HG03520 (cell line): ENCODE measurements around the gene NSMCE1.

Source experiments
- ATAC-seq: cut with Tn5 transposase; IDR thresholded peaks from one replicate; pipeline ENCODE4 v1.9.1; 2021; ENCODE audit warnings: mild to moderate bottlenecking, moderate library complexity; ENCODE audit not compliant: unreplicated experiment

NSMCE1 gene

GRCh38 chr16:27245276-27246172 lies 23.0 kb downstream of the NSMCE1 start:
- ATAC-seq, result no peak

- ATAC-seq, result no peak
These were observed 24.2 kb downstream of the NSMCE1 start for GRCh38 chr16:27244363-27244755.

GRCh38 chr16:27243725-27244362 lies 24.7 kb downstream of the NSMCE1 start:
- no peak for ATAC-seq

GRCh38 chr16:27242868-27243590 lies 25.5 kb downstream of the NSMCE1 start:
- ATAC-seq, result no peak

DNA sequence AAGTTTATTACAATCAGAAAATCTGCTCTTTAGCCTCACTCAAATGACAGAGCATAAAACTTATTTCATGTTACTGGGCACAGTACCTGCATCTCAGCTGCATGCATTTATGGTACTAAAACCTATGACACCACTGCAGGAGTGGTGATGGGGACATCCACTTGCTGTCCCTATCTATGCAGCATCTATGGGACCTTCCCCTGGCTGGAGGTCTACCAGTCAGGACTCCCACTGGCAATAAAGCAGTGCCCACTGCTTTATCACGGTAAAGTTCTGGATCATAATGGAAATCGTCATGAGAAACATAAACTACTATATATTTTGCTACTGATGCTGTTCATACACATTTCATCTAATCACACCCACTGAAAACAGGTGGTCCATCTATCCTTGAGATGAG lies 26.2 kb downstream of the NSMCE1 start:
- no peak for ATAC-seq

GRCh38 chr16:27241658-27242057 lies 26.9 kb downstream of the NSMCE1 start:
- no peak for ATAC-seq

DNA sequence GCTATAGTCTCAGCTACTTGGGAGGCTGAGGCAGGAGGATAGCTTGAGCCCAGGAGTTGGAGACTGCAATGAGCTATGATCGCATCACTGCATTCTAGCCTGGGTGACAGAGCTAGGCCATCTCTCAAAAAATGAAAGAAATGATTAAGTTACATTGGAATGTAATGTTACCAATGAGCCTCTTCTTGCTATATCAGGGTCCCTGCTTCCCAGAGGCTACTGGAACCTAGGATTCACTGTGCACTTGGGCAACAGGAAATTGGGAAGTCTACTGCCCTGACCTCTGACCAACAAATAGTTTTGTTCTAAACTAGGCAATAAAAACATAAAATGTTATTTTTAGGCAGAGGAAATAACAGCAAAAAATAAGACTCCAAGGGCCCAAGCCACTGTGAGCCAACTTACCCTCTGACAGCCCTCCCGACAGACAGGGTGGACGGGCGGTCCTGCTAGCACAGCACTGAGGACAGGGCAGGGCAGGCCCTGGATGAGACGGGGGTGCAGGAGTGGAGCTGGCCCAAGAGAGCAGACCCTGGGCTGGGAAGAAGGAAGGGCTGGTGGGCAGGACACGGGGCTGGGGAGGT lies 27.5 kb downstream of the NSMCE1 start:
- no peak for ATAC-seq

- ATAC-seq, result no peak
These were observed 28.5 kb downstream of the NSMCE1 start for GRCh38 chr16:27239906-27240655.

- no peak for ATAC-seq
These were observed 29.5 kb downstream of the NSMCE1 start for GRCh38 chr16:27239026-27239425.

- no peak for ATAC-seq
These were observed 30.0 kb downstream of the NSMCE1 start for GRCh38 chr16:27238591-27238990.

GRCh38 chr16:27238016-27238587 lies 30.5 kb downstream of the NSMCE1 start:
- peak; percentile 2 for ATAC-seq

- ATAC-seq, result peak; percentile 68
These were observed 31.2 kb downstream of the NSMCE1 start for GRCh38 chr16:27237219-27238015.

DNA sequence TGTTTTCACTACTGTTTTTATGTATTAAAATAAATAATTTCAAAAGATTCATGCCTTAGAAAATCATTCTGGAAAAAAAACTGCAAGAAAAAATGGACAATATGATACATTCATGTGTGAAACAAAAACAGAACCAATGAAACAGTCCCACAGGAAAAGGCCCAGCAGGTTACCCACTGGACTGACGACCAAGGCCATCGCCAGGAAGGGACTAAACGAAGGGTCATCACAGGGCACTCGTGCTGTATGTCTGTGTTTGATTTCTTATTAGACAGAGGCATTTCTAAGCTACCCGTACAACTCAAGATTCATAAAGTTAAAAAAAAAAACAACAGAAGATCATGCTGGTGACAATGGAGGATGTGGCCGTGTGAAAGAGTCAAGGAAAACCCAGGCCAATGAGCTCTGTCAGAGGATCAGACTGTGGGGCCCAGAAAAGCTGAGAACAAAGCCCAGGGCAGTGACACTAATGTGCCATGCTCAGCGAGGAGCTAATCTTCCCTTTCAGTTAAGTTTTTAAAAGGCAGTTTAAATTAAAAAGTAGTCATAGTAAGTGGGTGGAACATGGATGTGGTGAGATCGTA lies 31.8 kb downstream of the NSMCE1 start:
- ATAC-seq, result no peak

DNA sequence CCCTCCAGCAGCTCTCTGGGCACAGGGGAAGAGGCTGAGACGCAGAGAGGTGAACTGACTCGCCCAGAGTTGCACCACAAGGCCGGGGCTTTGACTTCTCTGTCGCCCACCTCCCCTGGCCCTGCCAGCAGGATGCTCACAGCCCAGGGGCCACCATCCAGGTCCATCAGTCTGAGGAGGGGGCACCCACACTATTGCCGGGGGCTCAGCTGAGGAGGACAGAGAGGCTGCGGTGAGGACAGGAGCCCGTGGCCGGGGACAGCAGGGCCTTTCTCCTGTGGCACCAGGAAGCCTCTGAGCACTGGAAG lies 32.7 kb downstream of the NSMCE1 start:
- ATAC-seq, result no peak

DNA sequence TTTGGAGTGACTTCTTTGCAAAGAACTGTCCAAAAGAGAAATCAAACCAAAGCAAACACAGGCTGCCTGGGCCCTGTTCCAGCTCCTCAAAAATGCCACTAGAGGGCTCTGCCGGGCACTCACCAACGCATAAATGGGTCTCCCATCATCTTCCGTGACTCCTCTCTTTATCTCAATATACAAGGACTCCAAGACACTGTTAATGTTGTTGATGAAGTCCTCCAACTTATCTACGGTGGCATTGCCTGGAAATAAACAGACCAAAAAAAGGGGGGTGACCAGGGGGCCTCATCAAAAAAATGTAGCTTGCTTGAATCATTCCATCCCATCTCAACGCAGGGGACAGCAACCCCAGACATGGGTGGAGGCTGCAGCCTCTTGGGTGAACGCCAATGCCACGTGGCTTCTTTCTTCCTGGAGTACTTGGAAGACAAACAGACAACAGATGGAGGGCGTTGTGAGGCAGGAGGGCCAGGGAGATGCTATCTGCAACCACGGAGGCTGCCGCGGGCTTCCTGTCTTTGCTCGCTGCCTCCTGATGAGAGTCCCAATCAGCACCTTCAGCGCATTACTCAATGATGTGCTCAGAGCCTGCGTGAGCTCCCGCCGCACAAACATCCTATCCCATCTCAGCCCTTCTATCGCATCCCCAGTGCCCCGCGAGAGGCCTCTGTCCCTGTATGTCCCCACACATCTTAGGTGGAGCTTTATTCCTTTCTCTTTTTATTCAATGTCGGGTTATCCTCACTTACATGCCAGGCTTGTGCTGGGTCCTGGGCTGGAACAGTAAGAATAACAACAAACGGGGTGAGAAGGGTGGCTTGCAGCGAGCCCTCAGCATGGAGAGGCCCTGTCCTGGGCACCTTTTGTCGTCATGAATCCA lies 33.3 kb downstream of the NSMCE1 start:
- no peak for ATAC-seq

DNA sequence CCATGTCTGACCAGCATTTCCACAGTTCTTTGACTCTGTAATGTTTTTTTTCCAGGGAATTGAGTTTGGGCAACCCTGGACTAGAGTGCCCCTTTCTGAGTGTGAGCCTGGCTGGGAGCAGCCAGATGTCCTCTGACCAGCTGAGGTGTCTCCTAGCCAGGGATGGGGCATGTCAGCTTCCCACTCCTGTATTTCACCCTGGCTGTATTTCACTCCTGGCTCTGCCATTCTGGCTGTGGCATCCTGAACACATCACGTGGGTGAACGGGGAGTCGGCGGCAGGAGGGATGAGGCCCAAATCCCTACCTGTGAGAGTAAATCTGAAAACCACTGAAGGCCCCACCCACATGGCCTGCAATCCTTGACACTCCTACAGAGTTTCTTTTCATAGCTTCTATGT lies 34.0 kb downstream of the NSMCE1 start:
- no peak for ATAC-seq

- ATAC-seq, result no peak
These were observed 34.4 kb downstream of the NSMCE1 start for GRCh38 chr16:27234171-27234570.

GRCh38 chr16:27233731-27234130 lies 34.8 kb downstream of the NSMCE1 start:
- no peak for ATAC-seq
